Activated naive CD4-positive, alpha-beta T cell treated with anti-CD3 and anti-CD28 coated beads, Interleukin-2, amount 10 ng/mL, durations not matched to agents 7 days and 5 days (primary cell): ENCODE data around the gene BCKDK.
"Not testable (repeated sequence)": the region's sequence is repeated elsewhere in the genome, so short reads cannot be mapped to it uniquely, and the experiment has no call there.

Source experiments
- CTCF ChIA-PET: fragments of 350-600 bp; sonication (Branson Sonifier 250); formaldehyde crosslinking; loops from one replicate; lab custom pipeline; 2021; ENCODE audit warnings: antibody characterized with exemption; lab: Charles Lee
- DNase-seq: peaks from one replicate; pipeline ENCODE4 v3.0.0-alpha.2; 2020
- H3K27ac Mint-ChIP-seq: one replicate; pipeline ENCODE4 v1.8.0; 2021; ENCODE audit warnings: mild to moderate bottlenecking, moderate library complexity, mixed read lengths
- H3K27me3 Mint-ChIP-seq: one replicate; pipeline ENCODE4 v1.8.0; 2021; ENCODE audit warnings: mild to moderate bottlenecking, mixed read lengths
- H3K36me3 Mint-ChIP-seq: one replicate; pipeline ENCODE4 v1.8.0; 2021; ENCODE audit warnings: mixed read lengths
- H3K4me1 Mint-ChIP-seq: one replicate; pipeline ENCODE4 v1.8.0; 2021; ENCODE audit warnings: mixed read lengths
- H3K4me3 Mint-ChIP-seq: one replicate; pipeline ENCODE4 v1.8.0; 2021; ENCODE audit warnings: mild to moderate bottlenecking, moderate library complexity, mixed read lengths
- H3K9me3 Mint-ChIP-seq: one replicate; pipeline ENCODE4 v1.8.0; 2021; ENCODE audit warnings: mixed read lengths

BCKDK gene

GRCh38 chr16:31094424-31095120, 13.6 kb upstream of the BCKDK start, which contains the start of gene VKORC1:
TSS of gene VKORC1 (minus strand) at chr16:31094797. CDS start at chr16:31094729, 68 bp downstream.
- no peaks in the 10 kb centered on the region for H3K9me3 Mint-ChIP-seq
- DNase-seq = peak; percentile 93

GRCh38 chr16:31099860-31100638, 8.1 kb upstream of the BCKDK start:
- H3K4me3 Mint-ChIP-seq = no peak overlapping the region
- peaks cover 11% of the 10 kb centered on the region for H3K4me1 Mint-ChIP-seq
- H3K36me3 Mint-ChIP-seq = no peaks in the 10 kb centered on the region
- peaks cover 23% of the 10 kb centered on the region for H3K27me3 Mint-ChIP-seq
- CTCF ChIA-PET = interaction anchor here (1.1 kb wide), 1 partner anchor 114 kb away, joined by 3 read pairs; no protein-coding TSS in a partner anchor
- no peaks in the 10 kb centered on the region for H3K9me3 Mint-ChIP-seq
- H3K27ac Mint-ChIP-seq = no peak overlapping the region
- DNase-seq = no peak

More at GRCh38 chr16:31094424-31095120, 13.6 kb upstream of the BCKDK start, which contains the start of gene VKORC1:
- H3K4me3 Mint-ChIP-seq = peak within 1 kb of the TSS; percentile 93
- H3K27ac Mint-ChIP-seq = peak within 1 kb of the TSS; percentile 94
- H3K36me3 Mint-ChIP-seq = peaks cover 11% of the 10 kb centered on the region
- CTCF ChIA-PET = interaction anchor here (0.7 to 1.8 kb wide), 2 partner anchors 109 to 293 kb away, joined by 3 to 12 read pairs; partner anchors contain the start of gene HSD3B7
- peaks cover 37% of the 10 kb centered on the region for H3K4me1 Mint-ChIP-seq
- H3K27me3 Mint-ChIP-seq = peaks cover 6% of the 10 kb centered on the region

- H3K27ac Mint-ChIP-seq, DNase-seq: not testable (repeated sequence)
- CTCF ChIA-PET = interaction anchor here (0.9 to 1.2 kb wide), 4 partner anchors 8 to 357 kb away, joined by 3 read pairs; no protein-coding TSS in a partner anchor
Observed at GRCh38 chr16:31100876-31101641, 7.1 kb upstream of the BCKDK start.

GRCh38 chr16:31105677-31106213, 2.4 kb upstream of the BCKDK start:
- Mint-ChIP-seq H3K27ac (peak overlapping the region; percentile 73), H3K27me3 (peaks cover 12% of the 10 kb centered on the region), H3K9me3 (no peaks in the 10 kb centered on the region), H3K4me3 (no peak overlapping the region), H3K36me3 (peaks cover 13% of the 10 kb centered on the region), H3K4me1 (peaks cover 31% of the 10 kb centered on the region)
- DNase-seq = peak; percentile 85
- CTCF ChIA-PET = no interaction called here

More at GRCh38 chr16:31100876-31101641, 7.1 kb upstream of the BCKDK start:
- peaks cover 23% of the 10 kb centered on the region for H3K27me3 Mint-ChIP-seq
- not testable (repeated sequence) for H3K9me3 Mint-ChIP-seq, H3K4me1 Mint-ChIP-seq, H3K36me3 Mint-ChIP-seq, H3K4me3 Mint-ChIP-seq

GRCh38 chr16:31106509-31107464, 1.4 kb upstream of the BCKDK start:
- Mint-ChIP-seq H3K27me3 (peaks cover 8% of the 10 kb centered on the region), H3K27ac (peak overlapping the region; percentile 85), H3K4me1 (peaks cover 32% of the 10 kb centered on the region), H3K4me3 (peak overlapping the region; percentile 82), H3K9me3 (no peaks in the 10 kb centered on the region), H3K36me3 (peaks cover 17% of the 10 kb centered on the region)
- DNase-seq = no peak
- CTCF ChIA-PET = interaction anchor here (0.6 to 1.1 kb wide), 4 partner anchors 10 to 122 kb away, joined by 3 to 5 read pairs (median 4); partner anchors contain the start of gene HSD3B7

- Mint-ChIP-seq H3K4me3 (peak overlapping the region; percentile 82), H3K36me3 (peaks cover 21% of the 10 kb centered on the region), H3K4me1 (peaks cover 32% of the 10 kb centered on the region), H3K27me3 (peaks cover 8% of the 10 kb centered on the region), H3K27ac (peak overlapping the region; percentile 85), H3K9me3 (no peaks in the 10 kb centered on the region)
- CTCF ChIA-PET = interaction anchor here (0.6 to 1.1 kb wide), 4 partner anchors 11 to 122 kb away, joined by 3 to 5 read pairs (median 4); partner anchors contain the start of gene HSD3B7
- peak; percentile 30 for DNase-seq
Observed at GRCh38 chr16:31107465-31107867, 720 bp upstream of the BCKDK start.

GRCh38 chr16:31108794-31109558, 790 bp downstream of the BCKDK start:
- peak overlapping the region; percentile 77 for H3K27ac Mint-ChIP-seq
- no peak for DNase-seq
- CTCF ChIA-PET = no interaction called here
- H3K27me3 Mint-ChIP-seq = no peaks in the 10 kb centered on the region
- H3K4me1 Mint-ChIP-seq = peaks cover 36% of the 10 kb centered on the region
- no peaks in the 10 kb centered on the region for H3K9me3 Mint-ChIP-seq
- H3K36me3 Mint-ChIP-seq = peaks cover 21% of the 10 kb centered on the region
- H3K4me3 Mint-ChIP-seq = peak overlapping the region; percentile 79

- Mint-ChIP-seq H3K4me1 (peaks cover 40% of the 10 kb centered on the region), H3K36me3 (peaks cover 21% of the 10 kb centered on the region), H3K27ac (no peak overlapping the region), H3K9me3 (no peaks in the 10 kb centered on the region), H3K4me3 (peak overlapping the region; percentile 79), H3K27me3 (no peaks in the 10 kb centered on the region)
- no peak for DNase-seq
- CTCF ChIA-PET = interaction anchor here (0.6 kb wide), 1 partner anchor 32 kb away, joined by 3 read pairs; no protein-coding TSS in a partner anchor
Observed at GRCh38 chr16:31109622-31110021, 1.4 kb downstream of the BCKDK start.

GRCh38 chr16:31110106-31111034, 2.2 kb downstream of the BCKDK start:
- DNase-seq = no peak
- Mint-ChIP-seq H3K9me3 (no peaks in the 10 kb centered on the region), H3K4me3 (peak overlapping the region; percentile 79), H3K27me3 (no peaks in the 10 kb centered on the region), H3K27ac (peak overlapping the region; percentile 50), H3K36me3 (peaks cover 21% of the 10 kb centered on the region), H3K4me1 (peaks cover 42% of the 10 kb centered on the region)
- CTCF ChIA-PET = interaction anchor here (0.6 kb wide), 1 partner anchor 32 kb away, joined by 3 read pairs; no protein-coding TSS in a partner anchor

- H3K27ac Mint-ChIP-seq = no peak overlapping the region
- CTCF ChIA-PET = interaction anchor here (0.7 to 0.9 kb wide), 2 partner anchors 16 to 30 kb away, joined by 3 read pairs; no protein-coding TSS in a partner anchor
- no peak for DNase-seq
- no peaks in the 10 kb centered on the region for H3K9me3 Mint-ChIP-seq
- H3K4me1 Mint-ChIP-seq = peaks cover 38% of the 10 kb centered on the region
- no peak overlapping the region for H3K4me3 Mint-ChIP-seq
- H3K27me3 Mint-ChIP-seq = no peaks in the 10 kb centered on the region
- peaks cover 21% of the 10 kb centered on the region for H3K36me3 Mint-ChIP-seq
Observed at GRCh38 chr16:31111881-31112466, 3.8 kb downstream of the BCKDK start.

GRCh38 chr16:31112711-31113110, 4.5 kb downstream of the BCKDK start:
- peaks cover 32% of the 10 kb centered on the region for H3K4me1 Mint-ChIP-seq
- no peaks in the 10 kb centered on the region for H3K9me3 Mint-ChIP-seq

More at GRCh38 chr16:31112711-31113110, 4.5 kb downstream of the BCKDK start:
- H3K4me3 Mint-ChIP-seq = no peak overlapping the region
- peaks cover 21% of the 10 kb centered on the region for H3K36me3 Mint-ChIP-seq
- DNase-seq = no peak
- CTCF ChIA-PET = interaction anchor here (0.7 to 2.1 kb wide), 2 partner anchors 10 to 29 kb away, joined by 3 to 5 read pairs; no protein-coding TSS in a partner anchor
- peak overlapping the region; percentile 45 for H3K27ac Mint-ChIP-seq
- no peaks in the 10 kb centered on the region for H3K27me3 Mint-ChIP-seq
